H9 (cell line): ENCODE data around the gene JARID2. TPM values are rescaled to one million over a fixed set of nuclear protein-coding genes. Genes with fewer than 3 reads are reported as not detected.

Experiments used
- DNase-seq: peaks from one replicate; pipeline ENCODE4 v3.0.0-alpha.2; 2017
- H2AFZ ChIP-seq: one replicate; pipeline ENCODE4 v1.6.1; 2013; ENCODE audit warnings: mild to moderate bottlenecking, low read length, control low read depth, moderate library complexity
- H2AK5ac ChIP-seq: 2 replicates; pipeline ENCODE4 v1.6.1; 2013; ENCODE audit warnings: low read length, control low read depth, mixed read lengths; ENCODE audit not compliant: insufficient read length
- H2BK120ac ChIP-seq: one replicate; pipeline ENCODE4 v1.6.1; 2013; ENCODE audit warnings: low read depth, mild to moderate bottlenecking, low read length, control low read depth, inconsistent platforms; ENCODE audit not compliant: poor library complexity, severe bottlenecking
- H2BK12ac ChIP-seq: 2 replicates; pipeline ENCODE4 v1.6.1; 2013; ENCODE audit warnings: low read length, control low read depth, mixed read lengths, low read depth; ENCODE audit not compliant: insufficient read length
- H2BK15ac ChIP-seq: 2 replicates; pipeline ENCODE4 v1.6.1; 2013; ENCODE audit warnings: low read depth, low read length, control low read depth
- H2BK20ac ChIP-seq: one replicate; pipeline ENCODE4 v1.6.1; 2013; ENCODE audit warnings: low read depth, mild to moderate bottlenecking, low read length, control low read depth, inconsistent platforms; ENCODE audit not compliant: poor library complexity, severe bottlenecking
- H2BK5ac ChIP-seq: 2 replicates; pipeline ENCODE4 v1.6.1; 2013; ENCODE audit warnings: low read length, control low read depth, mixed read lengths; ENCODE audit not compliant: insufficient read length
- H3K14ac ChIP-seq: 2 replicates; pipeline ENCODE4 v1.6.1; 2013; ENCODE audit warnings: low read length, control low read depth; ENCODE audit not compliant: insufficient read depth
- H3K18ac ChIP-seq: 2 replicates; pipeline ENCODE4 v1.6.1; 2013; ENCODE audit warnings: low read depth, mild to moderate bottlenecking, mixed read lengths, low read length, control low read depth; ENCODE audit not compliant: insufficient read length
- H3K23ac ChIP-seq: 2 replicates; pipeline ENCODE4 v1.6.1; 2013; ENCODE audit warnings: low read length, control low read depth, mixed read lengths, low read depth; ENCODE audit not compliant: insufficient read length
- H3K23me2 ChIP-seq: 2 replicates; pipeline ENCODE4 v1.6.1; 2013; ENCODE audit warnings: low read depth, mild to moderate bottlenecking, mixed read lengths, low read length, control low read depth; ENCODE audit not compliant: insufficient read length, poor library complexity, severe bottlenecking
- H3K27ac ChIP-seq: 2 replicates; pipeline ENCODE4 v1.5.1; 2013; ENCODE audit warnings: low read length, control low read depth, mixed read lengths, low read depth; ENCODE audit not compliant: insufficient read length
- H3K27me3 ChIP-seq: 2 replicates; pipeline ENCODE4 v1.6.1; 2013; ENCODE audit warnings: low read length, control low read depth, inconsistent platforms; ENCODE audit not compliant: insufficient read depth
- H3K4ac ChIP-seq: 2 replicates; pipeline ENCODE4 v1.6.1; 2013; ENCODE audit warnings: low read depth, mild to moderate bottlenecking, control low read depth, inconsistent platforms, low read length, moderate library complexity
- H3K4me1 ChIP-seq: 2 replicates; pipeline ENCODE4 v1.6.1; 2013; ENCODE audit warnings: low read length, control low read depth, inconsistent platforms; ENCODE audit not compliant: insufficient read depth
- H3K4me2 ChIP-seq: 2 replicates; pipeline ENCODE4 v1.6.1; 2013; ENCODE audit warnings: low read length, control low read depth, mixed read lengths; ENCODE audit not compliant: insufficient read length, insufficient read depth
- H3K56ac ChIP-seq: 2 replicates; pipeline ENCODE4 v1.6.1; 2013; ENCODE audit warnings: low read depth, mild to moderate bottlenecking, mixed read lengths, low read length, control low read depth; ENCODE audit not compliant: insufficient read length
- H3K79me1 ChIP-seq: 2 replicates; pipeline ENCODE4 v1.6.1; 2013; ENCODE audit warnings: low read depth, mild to moderate bottlenecking, moderate library complexity, low read length, control low read depth, inconsistent platforms; ENCODE audit not compliant: insufficient read depth, poor library complexity, severe bottlenecking
- H3K79me2 ChIP-seq: 2 replicates; pipeline ENCODE4 v1.6.1; 2013; ENCODE audit warnings: low read length, control low read depth, inconsistent platforms; ENCODE audit not compliant: insufficient read depth
- H3K9ac ChIP-seq: 2 replicates; pipeline ENCODE4 v1.6.1; 2013; ENCODE audit warnings: low read length, control low read depth, mixed read lengths; ENCODE audit not compliant: insufficient read length; ENCODE audit errors: extremely low read depth
- H3K9me3 ChIP-seq: one replicate; pipeline ENCODE4 v1.6.1; 2013; ENCODE audit warnings: low read depth, low read length, inconsistent platforms; ENCODE audit not compliant: control insufficient read depth
- H3T11ph ChIP-seq: one replicate; pipeline ENCODE4 v1.6.1; 2013; ENCODE audit warnings: mild to moderate bottlenecking, low read length, control low read depth, inconsistent platforms
- H4K20me1 ChIP-seq: one replicate; pipeline ENCODE4 v1.6.1; 2013; ENCODE audit not compliant: control insufficient read depth, insufficient read length, insufficient read depth
- H4K5ac ChIP-seq: 2 replicates; pipeline ENCODE4 v1.6.1; 2013; ENCODE audit warnings: low read depth, mild to moderate bottlenecking, mixed read lengths, low read length, control low read depth; ENCODE audit not compliant: insufficient read length
- H4K8ac ChIP-seq: replicated peaks from 2 replicates; pipeline ENCODE4 v1.6.1; 2013; ENCODE audit warnings: low read length, control low read depth, mixed read lengths, low read depth; ENCODE audit not compliant: insufficient read length
- H4K91ac ChIP-seq: 2 replicates; pipeline ENCODE4 v1.6.1; 2013; ENCODE audit warnings: low read depth, mild to moderate bottlenecking, moderate library complexity, mixed read lengths, low read length, control low read depth; ENCODE audit not compliant: insufficient read length
- H3K27ac Mint-ChIP-seq, 3 experiments: 2 replicates in 2 of 3; 3 replicates in 1 of 3; pipeline ENCODE4 v1.8.0; 2020 to 2021; ENCODE audit warnings: mixed read lengths in 3 of 3, mild to moderate bottlenecking in 1 of 3, moderate library complexity in 1 of 3
- H3K27me3 Mint-ChIP-seq: 2 replicates; pipeline ENCODE4 v1.8.0; 2021; ENCODE audit warnings: low read depth, mild to moderate bottlenecking, moderate library complexity, mixed read lengths
- H3K36me3 Mint-ChIP-seq, 3 experiments: 2 replicates in 2 of 3; 3 replicates in 1 of 3; pipeline ENCODE4 v1.8.0; 2020 to 2021; ENCODE audit warnings: low read depth in 3 of 3, mixed read lengths in 3 of 3; ENCODE audit not compliant: insufficient read depth in 1 of 3
- H3K4me1 Mint-ChIP-seq, 2 experiments: 2 replicates each; pipeline ENCODE4 v1.8.0; 2020; ENCODE audit warnings: mixed read lengths in 2 of 2
- H3K4me3 Mint-ChIP-seq, 2 experiments: 2 replicates in 1 of 2; 3 replicates in 1 of 2; pipeline ENCODE4 v1.8.0; 2020 to 2021; ENCODE audit warnings: mild to moderate bottlenecking in 2 of 2, mixed read lengths in 2 of 2, moderate library complexity in 1 of 2
- H3K9me3 Mint-ChIP-seq, 2 experiments: 2 replicates in 1 of 2; 3 replicates in 1 of 2; pipeline ENCODE4 v1.8.0; 2020; ENCODE audit warnings: mild to moderate bottlenecking in 2 of 2, mixed read lengths in 2 of 2, moderate library complexity in 1 of 2
- WGBS: extraction: QIAGEN DNeasy Blood & Tissue Kit; methylation state at CpG from one replicate; pipeline ENCODE4 v1.1.7; 2013; ENCODE audit warnings: missing lambda C conversion rate, low lambda C conversion rate, mixed read lengths; ENCODE audit not compliant: insufficient read length; ENCODE audit errors: extremely low coverage; 5-methylcytosine and 5-hydroxymethylcytosine counted together
- total RNA-seq: library from RNA; stranded (reverse); gene quantifications from 2 replicates; pipeline ENCODE4 v1.2.1, GENCODE V29; 2021
- TF ChIP-seq, protein P1 (sequence below): fragments of 200-600 bp; sonication (generic); conservative IDR thresholded peaks from 3 replicates; pipeline ENCODE4 v1.8.0; 2021; ENCODE audit warnings: antibody characterized with exemption, mild to moderate bottlenecking

Gene JARID2
- total RNA-seq, 1 experiment from 2014 or later = 174 TPM

DNA sequence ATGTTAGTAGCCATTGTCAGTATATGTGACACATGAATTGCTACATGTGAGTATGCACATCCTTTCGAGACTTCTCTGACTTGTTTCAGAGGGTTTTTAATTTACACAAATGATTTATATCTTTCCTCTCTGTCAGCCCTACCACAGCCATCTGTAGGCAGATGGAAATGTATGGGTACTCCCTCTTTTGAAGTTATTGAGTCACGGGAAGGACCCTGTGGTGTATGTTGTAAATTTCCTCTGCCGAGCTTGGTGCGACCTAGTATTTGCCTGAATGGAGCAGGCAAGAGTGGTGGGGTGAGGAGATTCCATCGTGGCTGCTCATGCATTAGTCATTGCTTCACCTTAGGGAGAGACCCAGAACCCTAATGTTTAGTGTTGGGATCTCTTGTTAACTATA, 171.9 kb downstream of the JARID2 start:
- H3K18ac ChIP-seq = no peak overlapping the region
- H3K4me1 ChIP-seq = peaks cover 11% of the 10 kb centered on the region; the same call in 1 of the 2 replicates
- H3K36me3 Mint-ChIP-seq = peaks cover 51 to 63% (median 58%) of the 10 kb centered on the region in 3 experiments
- no peak overlapping the region for H3K4ac ChIP-seq
- H2AFZ ChIP-seq = no peak overlapping the region
- no peaks in the 10 kb centered on the region; the same call in 1 of the 2 replicates for H3K27me3 Mint-ChIP-seq
- no peak overlapping the region for H3K9ac ChIP-seq
- H3K23ac ChIP-seq = no peak overlapping the region
- H2BK20ac ChIP-seq = no peak overlapping the region
- H2AK5ac ChIP-seq = no peak overlapping the region
- no peak overlapping the region for H3K56ac ChIP-seq
- H3K79me2 ChIP-seq = peaks cover 69% of the 10 kb centered on the region
- H3K27ac Mint-ChIP-seq = 0 out of 7 replicates have a peak overlapping the region, but pooled peaks of 1 of the 3 experiments have one; percentile 2
- DNase-seq = no peak
- TF ChIP-seq, protein P1, sequence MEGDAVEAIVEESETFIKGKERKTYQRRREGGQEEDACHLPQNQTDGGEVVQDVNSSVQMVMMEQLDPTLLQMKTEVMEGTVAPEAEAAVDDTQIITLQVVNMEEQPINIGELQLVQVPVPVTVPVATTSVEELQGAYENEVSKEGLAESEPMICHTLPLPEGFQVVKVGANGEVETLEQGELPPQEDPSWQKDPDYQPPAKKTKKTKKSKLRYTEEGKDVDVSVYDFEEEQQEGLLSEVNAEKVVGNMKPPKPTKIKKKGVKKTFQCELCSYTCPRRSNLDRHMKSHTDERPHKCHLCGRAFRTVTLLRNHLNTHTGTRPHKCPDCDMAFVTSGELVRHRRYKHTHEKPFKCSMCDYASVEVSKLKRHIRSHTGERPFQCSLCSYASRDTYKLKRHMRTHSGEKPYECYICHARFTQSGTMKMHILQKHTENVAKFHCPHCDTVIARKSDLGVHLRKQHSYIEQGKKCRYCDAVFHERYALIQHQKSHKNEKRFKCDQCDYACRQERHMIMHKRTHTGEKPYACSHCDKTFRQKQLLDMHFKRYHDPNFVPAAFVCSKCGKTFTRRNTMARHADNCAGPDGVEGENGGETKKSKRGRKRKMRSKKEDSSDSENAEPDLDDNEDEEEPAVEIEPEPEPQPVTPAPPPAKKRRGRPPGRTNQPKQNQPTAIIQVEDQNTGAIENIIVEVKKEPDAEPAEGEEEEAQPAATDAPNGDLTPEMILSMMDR = no peak
- H3K27me3 ChIP-seq = no peaks in the 10 kb centered on the region
- H4K91ac ChIP-seq = no peak overlapping the region
- no peak overlapping the region for H3K27ac ChIP-seq
- no peak overlapping the region for H2BK15ac ChIP-seq
- H3K23me2 ChIP-seq = no peaks in the 10 kb centered on the region
- H3T11ph ChIP-seq = no peak overlapping the region
- H4K5ac ChIP-seq = no peak overlapping the region
- no peaks in the 10 kb centered on the region for H4K20me1 ChIP-seq
- peaks cover 3% of the 10 kb centered on the region for H3K79me1 ChIP-seq
- no CpG with 5 or more reads among the region's 5 CpGs for WGBS
- H3K9me3 ChIP-seq = no peaks in the 10 kb centered on the region
- H3K4me2 ChIP-seq = no peak overlapping the region
- H3K4me3 Mint-ChIP-seq = no peak overlapping the region
- no peak overlapping the region for H4K8ac ChIP-seq
- H2BK5ac ChIP-seq = no peak overlapping the region
- H3K4me1 Mint-ChIP-seq = peaks cover 40 to 41% of the 10 kb centered on the region in 2 experiments
- no peak overlapping the region for H2BK120ac ChIP-seq
- no peak overlapping the region for H3K14ac ChIP-seq
- H3K9me3 Mint-ChIP-seq = peaks cover 20 to 36% of the 10 kb centered on the region in 2 experiments
- no peak overlapping the region for H2BK12ac ChIP-seq
